Sigmoid colon (tissue), 7 donors: ENCODE measurements around the gene SRRM3. TPM values are rescaled to one million over a fixed set of nuclear protein-coding genes. Genes with fewer than 3 reads are reported as not detected.

Experiments
- DNase-seq: peaks from one replicate; pipeline ENCODE4 v3.0.0-alpha.2; 2019
- H3K27ac ChIP-seq, 4 donors: fragments of 200-600 bp; sonication (generic); one replicate each; pipeline ENCODE4 v1.5.1; 2016 to 2019; ENCODE audit warnings: mild to moderate bottlenecking in 1 of 4
- H3K27me3 ChIP-seq, 3 donors: fragments of 200-600 bp; sonication (generic); one replicate each; pipeline ENCODE4 v1.5.1; 2019; ENCODE audit warnings: mild to moderate bottlenecking in 1 of 3
- H3K36me3 ChIP-seq, 4 donors: fragments of 200-600 bp; sonication (generic); one replicate each; pipeline ENCODE4 v1.5.1; 2016 to 2019
- H3K4me1 ChIP-seq, 4 donors: fragments of 200-600 bp; sonication (generic); one replicate each; pipeline ENCODE4 v1.5.1; 2017 to 2019
- H3K4me3 ChIP-seq, 4 donors: fragments of 200-600 bp; sonication (generic); one replicate each; pipeline ENCODE4 v1.5.1; 2017 to 2019; ENCODE audit warnings: mild to moderate bottlenecking in 2 of 4, moderate library complexity in 1 of 4
- H3K9me3 ChIP-seq, 4 donors: fragments of 200-600 bp in 3 of 4; sonication (generic) in 3 of 4; one replicate each; pipeline versions ENCODE4 v1.5.1 to v1.6.1; 2013 to 2019
- CTCF ChIP-seq, 4 experiments: fragments of 450-650 bp in 3 of 4; fragments of 200-600 bp in 1 of 4; IDR thresholded peaks; one replicate each; pipeline ENCODE4 v1.5.1; 2016 to 2019; ENCODE audit warnings: antibody characterized with exemption in 4 of 4, mild to moderate bottlenecking in 3 of 4, moderate library complexity in 2 of 4
- EP300 ChIP-seq, 4 donors: sonication (generic); formaldehyde crosslinking; IDR thresholded peaks; one replicate each; pipeline ENCODE4 v1.6.1; 2017; ENCODE audit warnings: antibody characterized with exemption in 4 of 4
- POLR2A ChIP-seq, 2 donors: fragments of 450-650 bp; IDR thresholded peaks; one replicate each; pipeline ENCODE4 v1.6.1; 2016; ENCODE audit warnings: antibody characterized with exemption in 2 of 2, mild to moderate bottlenecking in 2 of 2, moderate library complexity in 2 of 2
- POLR2AphosphoS5 ChIP-seq, 4 donors: sonication (generic); formaldehyde crosslinking; IDR thresholded peaks; one replicate each; pipeline ENCODE4 v1.6.1; 2017; ENCODE audit warnings: antibody characterized with exemption in 4 of 4
- WGBS, 2 donors: extraction: QIAGEN DNeasy Blood & Tissue Kit; methylation state at CpG; one replicate each; pipeline ENCODE4 v1.1.7; 2013; 5-methylcytosine and 5-hydroxymethylcytosine counted together
- intact Hi-C: fragments of 100-400 bp; cut with DNase I; formaldehyde crosslinking; loops from one replicate; pipeline ENCODE4 v1.15.1; 2023
- polyA plus RNA-seq, 3 donors: library from polyadenylated mRNA; stranded (reverse); fragments of 200-250 nt; gene quantifications; one replicate each; pipeline ENCODE4 v1.2.3, GENCODE V29; 2013
- total RNA-seq, 4 donors: library from RNA; depleted of rRNA; stranded (reverse); fragments of >200 nt; gene quantifications; one replicate each; pipeline ENCODE4 v1.1.0, GENCODE V29; 2016
- donor health status: healthy with polysubstance abuse.
- donor health status: Bipolar disorder and iron deficiency.
- donor health status: healthy.

SRRM3 gene
- total and polyA plus RNA-seq, 7 donors, result 1.4 to 16.1 (median 2.2) TPM

DNA sequence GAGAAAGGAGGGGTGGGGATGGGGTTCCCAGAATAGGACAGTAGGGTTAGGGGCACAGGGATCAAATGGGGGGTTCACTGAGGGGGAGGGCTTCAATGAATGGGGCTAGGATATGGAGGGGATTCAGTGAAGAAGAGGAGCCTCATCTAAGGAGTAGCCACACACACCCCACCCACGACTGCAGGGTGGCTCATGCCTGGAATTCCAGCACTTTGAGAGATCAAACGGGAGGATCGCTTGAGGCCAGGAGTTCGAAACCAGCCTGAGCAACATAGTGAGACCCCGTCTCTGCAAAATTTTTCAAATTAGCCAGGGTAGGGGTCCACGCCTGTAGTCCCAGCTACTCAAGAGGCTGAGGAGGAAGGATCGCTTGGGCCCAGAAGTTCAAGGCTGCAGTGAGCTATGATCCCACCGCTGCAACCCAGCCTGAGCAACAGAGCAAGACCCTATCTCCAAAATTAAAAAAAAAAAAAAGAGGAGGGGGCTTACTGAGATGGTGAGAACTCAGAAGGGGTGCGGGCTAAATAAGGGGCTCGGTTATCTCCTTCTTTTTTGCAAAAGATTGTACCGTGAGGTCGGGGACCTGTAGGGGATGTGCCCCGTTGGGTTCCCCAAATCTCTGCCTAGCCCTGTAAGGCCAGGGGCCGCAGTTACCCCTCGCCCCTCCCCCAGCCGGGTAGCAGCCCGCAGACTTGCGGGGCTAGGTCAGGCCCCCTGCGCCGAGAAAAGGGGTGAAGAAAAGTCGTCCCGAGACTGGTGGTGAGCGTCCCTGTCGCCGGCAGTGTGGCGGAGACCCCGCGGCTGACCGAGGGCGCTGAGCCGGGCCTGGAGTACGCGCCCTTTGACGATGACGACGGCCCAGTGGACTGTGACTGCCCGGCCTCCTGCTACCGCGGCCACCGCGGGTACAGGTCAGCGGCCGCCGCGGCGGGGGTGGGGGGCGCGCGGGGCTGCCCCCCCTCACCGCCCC is 57.7 kb downstream of the SRRM3 start:
- intact Hi-C loops, result loop anchor here (5.0 kb wide), 1 partner anchor 57 kb away; the partner anchor contains the start of gene SRRM3
- 16 to 21% methylated on average over 50 of the region's 50 CpGs for WGBS, 2 donors
- peak overlapping the region in 3 of 4 donors; percentile 18 to 34 (median 31) for H3K4me3 ChIP-seq
- H3K36me3 ChIP-seq, result no peaks in the 10 kb centered on the region
- no peak overlapping the region for H3K27ac ChIP-seq
- peaks cover 0 to 9% (median 8%) of the 10 kb centered on the region in 4 donors for H3K4me1 ChIP-seq
- peaks cover 18 to 33% (median 31%) of the 10 kb centered on the region in 3 donors for H3K27me3 ChIP-seq
- no peaks in the 10 kb centered on the region for H3K9me3 ChIP-seq
- DNase-seq, result no peak
- TF ChIP-seq EP300 (IDR thresholded peaks at IDR 0.05), result no peak
- no peak for TF ChIP-seq POLR2AphosphoS5 (IDR thresholded peaks at IDR 0.05)
- TF ChIP-seq CTCF (IDR thresholded peaks at IDR 0.05), result no peak
- TF ChIP-seq POLR2A (IDR thresholded peaks at IDR 0.05), result no peak

- WGBS, 2 donors, result 7 to 10% methylated on average over 28 of the region's 28 CpGs
- no peak for TF ChIP-seq EP300 (IDR thresholded peaks at IDR 0.05)
- TF ChIP-seq CTCF (IDR thresholded peaks at IDR 0.05), result no peak
- TF ChIP-seq POLR2A (IDR thresholded peaks at IDR 0.05), result no peak
- no peak for TF ChIP-seq POLR2AphosphoS5 (IDR thresholded peaks at IDR 0.05)
- Histone ChIP-seq H3K4me3 (peak overlapping the region in 3 of 4 donors; percentile 18 to 34 (median 31)), H3K27me3 (peaks cover 18 to 40% (median 31%) of the 10 kb centered on the region in 3 donors), H3K27ac (no peak overlapping the region), H3K4me1 (peaks cover 0 to 9% (median 8%) of the 10 kb centered on the region in 4 donors), H3K9me3 (no peaks in the 10 kb centered on the region), H3K36me3 (no peaks in the 10 kb centered on the region)
- DNase-seq, result no peak
- intact Hi-C loops, result loop anchor here (5.0 kb wide), 1 partner anchor 58 kb away; the partner anchor contains the start of gene SRRM3
Measured at GRCh38 chr7:76260171-76260703, 58.5 kb downstream of the SRRM3 start.

DNA sequence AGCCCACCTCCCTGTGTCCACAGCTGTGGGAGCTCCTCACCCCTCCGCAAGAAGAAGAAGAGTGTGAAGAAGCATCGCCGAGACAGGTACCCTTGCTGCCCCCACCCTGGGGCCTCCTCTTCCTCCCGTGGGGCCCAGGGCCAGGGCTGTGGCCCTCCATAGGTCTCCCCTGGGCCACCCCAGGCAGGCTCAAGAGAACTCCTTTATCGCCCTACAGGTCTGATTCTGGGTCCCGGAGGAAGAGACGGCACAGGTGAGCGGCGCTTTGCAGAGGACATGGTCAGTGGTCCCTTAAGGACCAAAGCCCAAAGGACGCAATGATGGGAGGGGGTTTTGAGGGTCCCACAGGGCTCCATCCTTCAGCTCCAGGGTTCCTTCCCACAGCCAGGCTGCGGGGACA is 59.6 kb downstream of the SRRM3 start:
- no peak for DNase-seq
- Histone ChIP-seq H3K36me3 (no peaks in the 10 kb centered on the region), H3K4me3 (no peak overlapping the region), H3K4me1 (peaks cover 0 to 9% (median 8%) of the 10 kb centered on the region in 4 donors), H3K27me3 (peaks cover 18 to 41% (median 31%) of the 10 kb centered on the region in 3 donors), H3K27ac (no peak overlapping the region), H3K9me3 (no peaks in the 10 kb centered on the region)
- intact Hi-C loops, result loop anchor here (5.0 kb wide), 1 partner anchor 59 kb away; the partner anchor contains the start of gene SRRM3
- WGBS, 2 donors, result 85 to 87% methylated on average over 11 of the region's 11 CpGs
- TF ChIP-seq POLR2AphosphoS5 (IDR thresholded peaks at IDR 0.05) (no peak), POLR2A (IDR thresholded peaks at IDR 0.05) (no peak), CTCF (IDR thresholded peaks at IDR 0.05) (no peak), EP300 (IDR thresholded peaks at IDR 0.05) (no peak)

DNA sequence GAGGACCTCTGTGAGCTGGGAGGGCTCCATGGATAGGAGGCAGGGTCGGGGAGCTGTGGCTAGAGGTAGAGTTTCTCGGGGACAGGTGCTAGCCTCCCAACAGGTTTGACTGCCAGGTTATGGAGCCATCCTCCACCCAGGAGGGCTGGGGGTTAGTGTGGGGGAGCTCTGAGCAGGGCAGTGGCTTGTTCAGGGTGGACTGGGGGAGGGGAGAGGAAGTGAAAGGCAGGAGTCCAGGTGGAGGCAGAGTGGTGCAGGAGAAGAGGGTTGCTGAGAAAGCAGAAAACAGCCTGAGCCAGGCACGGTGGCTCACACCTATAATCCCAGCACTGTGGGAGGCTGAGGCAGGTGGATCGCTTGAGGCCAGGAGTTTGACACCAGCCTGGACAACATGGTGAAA is 60.2 kb downstream of the SRRM3 start:
- 46 to 64% methylated on average over 4 of the region's 4 CpGs for WGBS, 2 donors
- no peak overlapping the region for H3K4me3 ChIP-seq
- H3K4me1 ChIP-seq, result peaks cover 0 to 12% (median 11%) of the 10 kb centered on the region in 4 donors
- H3K36me3 ChIP-seq, result no peaks in the 10 kb centered on the region
- TF ChIP-seq POLR2AphosphoS5 (IDR thresholded peaks at IDR 0.05) (no peak), EP300 (IDR thresholded peaks at IDR 0.05) (no peak), CTCF (IDR thresholded peaks at IDR 0.05) (no peak), POLR2A (IDR thresholded peaks at IDR 0.05) (no peak)
- no peak overlapping the region for H3K27ac ChIP-seq
- H3K27me3 ChIP-seq, result peaks cover 22 to 46% (median 35%) of the 10 kb centered on the region in 3 donors
- H3K9me3 ChIP-seq, result no peaks in the 10 kb centered on the region
- no peak for DNase-seq
- intact Hi-C loops, result loop anchor here (5.0 kb wide), 1 partner anchor 60 kb away; the partner anchor contains the start of gene SRRM3
